Measurements from ENCODE around the gene CD80. TPM values are rescaled to one million over a fixed set of nuclear protein-coding genes. Genes with fewer than 3 reads are reported as not detected.

CD80 gene
- total RNA-seq, 4 donors from 2014 or later, result 0.13 TPM; not detected in 3

DNA sequence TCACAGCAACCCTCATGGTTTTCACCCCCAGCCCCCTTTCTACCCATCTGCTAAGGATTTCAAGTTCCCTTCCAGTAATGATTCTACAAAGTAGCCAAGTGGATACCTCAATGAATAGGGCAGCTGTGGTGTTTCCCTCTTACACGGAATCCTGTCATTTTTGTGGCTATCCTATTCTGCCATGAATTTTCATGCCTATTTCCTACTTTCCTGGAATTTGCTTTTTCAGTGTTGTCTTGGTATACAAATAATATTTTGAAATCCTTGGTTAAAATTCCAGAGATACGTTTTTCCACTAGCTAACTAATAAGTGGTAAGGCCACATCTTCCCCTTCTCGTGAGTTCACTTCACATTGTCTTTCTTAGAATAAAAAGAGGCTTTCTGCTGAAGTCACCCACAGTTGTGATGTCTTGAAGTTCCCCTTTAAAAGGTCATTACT, 27.3 kb upstream of the CD80 start:
- H3K36me3 ChIP-seq, result peaks cover 0 to 10% of the 10 kb centered on the region in 2 donors
- in situ Hi-C loops (cut with MboI; ENCODE audit: low sequenced_read_pairs in 4 of 4) (no loop called here), intact Hi-C loops (cut with DNase I; ENCODE audit: low total_unique reads) (no loop called here)
- no peaks in the 10 kb centered on the region for H3K4me1 ChIP-seq
- no peak overlapping the region for H3K4me3 ChIP-seq
- ATAC-seq (no peak), DNase-seq (no peak)
- no peaks in the 10 kb centered on the region for H3K27me3 ChIP-seq
- TF ChIP-seq POLR2A (IDR thresholded peaks at IDR 0.05), result no peak
- no peak for TF ChIP-seq CTCF (IDR thresholded peaks at IDR 0.05 in 4 of 5, conservative IDR thresholded peaks at IDR 0.05 in 1 of 5)
- no peaks in the 10 kb centered on the region for H3K9me3 ChIP-seq
- no peak overlapping the region for H3K27ac ChIP-seq

- peaks cover 0 to 10% of the 10 kb centered on the region in 2 donors for H3K36me3 ChIP-seq
- intact Hi-C loops (cut with DNase I; ENCODE audit: low total_unique reads), result no loop called here
These were observed 26.6 kb upstream of the CD80 start for GRCh38 chr3:119585856-119586570.

DNA sequence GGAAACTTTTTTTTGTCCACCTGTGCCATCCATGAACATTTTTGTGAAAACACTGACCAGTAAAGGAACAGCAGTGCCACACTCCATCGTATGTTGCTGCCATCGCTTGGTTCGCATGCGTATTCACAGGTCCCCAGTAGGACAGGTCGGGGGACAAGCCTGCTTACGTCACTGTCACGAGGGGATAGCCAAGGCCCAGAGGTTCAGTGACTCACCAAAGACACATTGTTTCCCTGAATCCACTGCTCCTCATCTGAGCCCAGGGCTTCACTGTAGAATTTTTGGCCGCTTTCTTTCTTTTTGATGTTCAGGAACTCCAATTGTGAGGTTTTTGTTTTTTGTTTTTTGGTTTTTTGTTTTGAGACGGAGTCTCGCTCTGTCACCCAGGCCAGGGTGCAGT, 25.8 kb upstream of the CD80 start:
- H3K4me1 ChIP-seq, result peaks cover 5% of the 10 kb centered on the region in 2 donors
- H3K9me3 ChIP-seq, result no peaks in the 10 kb centered on the region
- no peak for ATAC-seq
- in situ Hi-C loops (cut with MboI; ENCODE audit: low sequenced_read_pairs in 4 of 4) (no loop called here), intact Hi-C loops (cut with DNase I; ENCODE audit: low total_unique reads) (no loop called here)
- TF ChIP-seq CTCF (IDR thresholded peaks at IDR 0.05 in 4 of 5, conservative IDR thresholded peaks at IDR 0.05 in 1 of 5) (no peak), POLR2A (IDR thresholded peaks at IDR 0.05) (no peak)
- H3K36me3 ChIP-seq, result peaks cover 0 to 10% of the 10 kb centered on the region in 2 donors
- no peaks in the 10 kb centered on the region for H3K27me3 ChIP-seq
- no peak overlapping the region for H3K27ac ChIP-seq
- DNase-seq, result no peak
- H3K4me3 ChIP-seq, result no peak overlapping the region

More at GRCh38 chr3:119585856-119586570, 26.6 kb upstream of the CD80 start:
- no peak for ATAC-seq
- Histone ChIP-seq H3K4me1 (no peaks in the 10 kb centered on the region), H3K4me3 (no peak overlapping the region), H3K27ac (no peak overlapping the region), H3K9me3 (no peaks in the 10 kb centered on the region), H3K27me3 (no peaks in the 10 kb centered on the region)
- no peak for DNase-seq
- TF ChIP-seq POLR2A (IDR thresholded peaks at IDR 0.05), result no peak
- TF ChIP-seq CTCF (IDR thresholded peaks at IDR 0.05 in 4 of 5, conservative IDR thresholded peaks at IDR 0.05 in 1 of 5), result no peak
- in situ Hi-C loops (cut with MboI; ENCODE audit: low sequenced_read_pairs in 4 of 4), result no loop called here

DNA sequence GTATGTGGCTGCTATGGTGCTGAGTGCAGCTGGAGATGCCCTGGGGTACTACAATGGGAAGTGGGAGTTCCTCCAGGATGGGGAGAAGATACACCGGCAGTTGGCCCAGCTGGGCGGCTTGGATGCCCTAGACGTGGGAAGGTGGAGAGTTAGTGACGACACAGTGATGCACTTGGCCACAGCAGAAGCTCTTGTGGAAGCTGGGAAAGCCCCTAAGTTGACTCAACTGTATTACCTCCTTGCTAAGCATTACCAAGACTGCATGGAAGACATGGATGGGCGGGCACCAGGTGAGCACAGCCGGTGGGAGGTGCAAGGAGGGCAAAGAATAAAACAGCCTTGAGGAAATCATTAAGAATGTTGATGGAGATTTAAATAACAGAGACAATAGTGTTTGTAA, 22.8 kb upstream of the CD80 start:
- Histone ChIP-seq H3K4me3 (no peak overlapping the region), H3K9me3 (no peaks in the 10 kb centered on the region), H3K27me3 (no peaks in the 10 kb centered on the region), H3K4me1 (peaks cover 8 to 13% of the 10 kb centered on the region in 2 donors), H3K36me3 (peaks cover 0 to 9% of the 10 kb centered on the region in 2 donors), H3K27ac (peak overlapping the region in 1 of 4 donors; percentile 97)
- in situ Hi-C loops (cut with MboI; ENCODE audit: low sequenced_read_pairs in 4 of 4) (no loop called here), intact Hi-C loops (cut with DNase I; ENCODE audit: low total_unique reads) (no loop called here)
- DNase-seq, result no peak
- no peak for ATAC-seq
- no peak for TF ChIP-seq CTCF (IDR thresholded peaks at IDR 0.05 in 4 of 5, conservative IDR thresholded peaks at IDR 0.05 in 1 of 5)
